GM23338 (cell line): Measurements from ENCODE around the gene CAMSAP3.
A peak's percentile ranks its signal among the peaks of the same experiment; 100 is the strongest.

ENCODE experiments used
- CREB1 ChIP-seq: fragments of 250-450 bp; sonication (Bioruptor Pico); IDR thresholded peaks from 2 replicates; pipeline ENCODE4 v1.5.0; 2020; ENCODE audit warnings: low read depth, mild to moderate bottlenecking, moderate library complexity
- ETS1 ChIP-seq: IDR thresholded peaks from 2 replicates; pipeline ENCODE4 v1.6.1; 2016; ENCODE audit warnings: antibody characterized with exemption
- EZH2 ChIP-seq: fragments of 200-600 bp; sonication (generic); IDR thresholded peaks from one replicate; pipeline ENCODE4 v1.8.0; 2017; ENCODE audit warnings: antibody characterized with exemption, mild to moderate bottlenecking, low read depth; ENCODE audit not compliant: unreplicated experiment
- EZH2phosphoT487 ChIP-seq: fragments of 200-600 bp; sonication (generic); IDR thresholded peaks from one replicate; pipeline ENCODE4 v1.8.1; 2018; ENCODE audit warnings: antibody characterized with exemption; ENCODE audit not compliant: unreplicated experiment
- JUNB ChIP-seq: IDR thresholded peaks from one replicate; pipeline ENCODE4 v1.6.1; 2016; ENCODE audit warnings: antibody characterized with exemption; ENCODE audit not compliant: unreplicated experiment
- NANOG ChIP-seq: IDR thresholded peaks from 2 replicates; pipeline ENCODE4 v1.6.1; 2016; ENCODE audit warnings: antibody characterized with exemption, borderline replicate concordance
- POLR2AphosphoS5 ChIP-seq: IDR thresholded peaks from 2 replicates; pipeline ENCODE4 v1.6.1; 2016; ENCODE audit warnings: antibody characterized with exemption, low read depth
- REST ChIP-seq: IDR thresholded peaks from one replicate; pipeline ENCODE4 v1.6.1; 2018; ENCODE audit warnings: antibody characterized with exemption; ENCODE audit not compliant: unreplicated experiment
- STAT1 ChIP-seq: IDR thresholded peaks from one replicate; pipeline ENCODE4 v1.6.1; 2016; ENCODE audit warnings: antibody characterized with exemption; ENCODE audit not compliant: unreplicated experiment
- ZNF114 ChIP-seq: fragments of 250-450 bp; sonication (Bioruptor Pico); IDR thresholded peaks from 2 replicates; pipeline ENCODE4 v1.5.0; 2020; ENCODE audit warnings: mild to moderate bottlenecking, moderate library complexity
- ZNF331 ChIP-seq: fragments of 250-450 bp; sonication (Bioruptor Pico); IDR thresholded peaks from 2 replicates; pipeline ENCODE4 v1.5.0; 2020; ENCODE audit warnings: low read depth, mild to moderate bottlenecking, moderate library complexity
- TF ChIP-seq, protein P1 (sequence below), 2 experiments: fragments of 200-600 bp in 1 of 2; sonication (generic) in 1 of 2; conservative IDR thresholded peaks; 2 replicates each; pipeline versions ENCODE4 v1.5.1 to v1.6.1; 2016 to 2017; ENCODE audit warnings: antibody characterized with exemption in 2 of 2, low read depth in 2 of 2, mild to moderate bottlenecking in 2 of 2, moderate library complexity in 1 of 2
- TF ChIP-seq, protein P2 (sequence below): fragments of 250-450 bp; sonication (Bioruptor Pico); IDR thresholded peaks from 2 replicates; pipeline ENCODE4 v1.5.0; 2020; ENCODE audit warnings: mild to moderate bottlenecking, moderate library complexity

DNA sequence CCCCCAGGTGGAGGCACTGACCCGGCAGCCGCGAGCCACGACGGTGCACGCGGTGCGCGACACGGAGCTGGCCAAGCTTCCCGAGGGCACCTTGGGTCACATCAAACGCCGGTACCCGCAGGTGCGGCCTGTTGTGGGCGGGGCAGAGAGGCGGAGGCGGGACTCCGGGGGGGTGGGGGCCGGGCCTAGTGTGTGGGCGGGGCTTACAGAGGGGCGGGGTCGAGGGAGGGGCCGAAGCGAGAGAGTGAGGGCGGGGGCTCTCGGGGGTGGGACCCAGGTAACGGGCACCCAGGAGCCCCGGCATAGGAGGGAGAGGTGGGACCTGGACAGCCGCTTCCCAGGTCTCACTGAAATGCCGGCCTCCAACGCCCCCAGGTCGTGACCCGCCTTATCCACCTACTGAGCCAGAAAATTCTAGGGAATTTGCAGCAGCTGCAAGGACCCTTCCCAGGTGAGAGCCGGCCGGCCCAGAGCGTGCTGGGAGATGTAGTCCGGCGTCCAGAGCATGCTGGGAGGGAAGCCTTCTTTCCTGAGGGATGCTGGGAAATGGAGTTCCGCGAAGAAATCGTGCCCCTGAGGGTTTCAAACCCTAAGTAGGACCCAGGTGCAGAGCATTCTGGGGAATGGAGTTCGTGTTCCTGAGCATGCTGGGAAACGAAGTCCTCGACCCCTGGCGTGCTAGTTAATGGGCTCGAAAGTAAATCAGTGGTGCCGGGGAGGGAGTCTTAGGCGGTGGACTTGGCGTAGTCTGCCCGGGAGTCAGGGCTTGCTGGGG, 44.5 kb upstream of the CAMSAP3 start:
- TF ChIP-seq EZH2phosphoT487 (no peak), ZNF331 (CRISPR knock-in tag) (peak; percentile 32; the same call in 1 of the 2 replicates), REST (no peak), NANOG (no peak), CREB1 (CRISPR knock-in tag) (peak; percentile 78), POLR2AphosphoS5 (peak; percentile 31; the same call in 1 of the 2 replicates), EZH2 (no peak), JUNB (no peak), ZNF114 (CRISPR knock-in tag) (peak; percentile 62; the same call in 1 of the 2 replicates), ETS1 (peak; percentile 100), STAT1 (peak; percentile 34)
- TF ChIP-seq, protein P1, sequence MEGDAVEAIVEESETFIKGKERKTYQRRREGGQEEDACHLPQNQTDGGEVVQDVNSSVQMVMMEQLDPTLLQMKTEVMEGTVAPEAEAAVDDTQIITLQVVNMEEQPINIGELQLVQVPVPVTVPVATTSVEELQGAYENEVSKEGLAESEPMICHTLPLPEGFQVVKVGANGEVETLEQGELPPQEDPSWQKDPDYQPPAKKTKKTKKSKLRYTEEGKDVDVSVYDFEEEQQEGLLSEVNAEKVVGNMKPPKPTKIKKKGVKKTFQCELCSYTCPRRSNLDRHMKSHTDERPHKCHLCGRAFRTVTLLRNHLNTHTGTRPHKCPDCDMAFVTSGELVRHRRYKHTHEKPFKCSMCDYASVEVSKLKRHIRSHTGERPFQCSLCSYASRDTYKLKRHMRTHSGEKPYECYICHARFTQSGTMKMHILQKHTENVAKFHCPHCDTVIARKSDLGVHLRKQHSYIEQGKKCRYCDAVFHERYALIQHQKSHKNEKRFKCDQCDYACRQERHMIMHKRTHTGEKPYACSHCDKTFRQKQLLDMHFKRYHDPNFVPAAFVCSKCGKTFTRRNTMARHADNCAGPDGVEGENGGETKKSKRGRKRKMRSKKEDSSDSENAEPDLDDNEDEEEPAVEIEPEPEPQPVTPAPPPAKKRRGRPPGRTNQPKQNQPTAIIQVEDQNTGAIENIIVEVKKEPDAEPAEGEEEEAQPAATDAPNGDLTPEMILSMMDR (conservative IDR thresholded peaks at IDR 0.05; ENCODE audit: low read depth in 2 of 2), result no peak
- TF ChIP-seq, protein P2, sequence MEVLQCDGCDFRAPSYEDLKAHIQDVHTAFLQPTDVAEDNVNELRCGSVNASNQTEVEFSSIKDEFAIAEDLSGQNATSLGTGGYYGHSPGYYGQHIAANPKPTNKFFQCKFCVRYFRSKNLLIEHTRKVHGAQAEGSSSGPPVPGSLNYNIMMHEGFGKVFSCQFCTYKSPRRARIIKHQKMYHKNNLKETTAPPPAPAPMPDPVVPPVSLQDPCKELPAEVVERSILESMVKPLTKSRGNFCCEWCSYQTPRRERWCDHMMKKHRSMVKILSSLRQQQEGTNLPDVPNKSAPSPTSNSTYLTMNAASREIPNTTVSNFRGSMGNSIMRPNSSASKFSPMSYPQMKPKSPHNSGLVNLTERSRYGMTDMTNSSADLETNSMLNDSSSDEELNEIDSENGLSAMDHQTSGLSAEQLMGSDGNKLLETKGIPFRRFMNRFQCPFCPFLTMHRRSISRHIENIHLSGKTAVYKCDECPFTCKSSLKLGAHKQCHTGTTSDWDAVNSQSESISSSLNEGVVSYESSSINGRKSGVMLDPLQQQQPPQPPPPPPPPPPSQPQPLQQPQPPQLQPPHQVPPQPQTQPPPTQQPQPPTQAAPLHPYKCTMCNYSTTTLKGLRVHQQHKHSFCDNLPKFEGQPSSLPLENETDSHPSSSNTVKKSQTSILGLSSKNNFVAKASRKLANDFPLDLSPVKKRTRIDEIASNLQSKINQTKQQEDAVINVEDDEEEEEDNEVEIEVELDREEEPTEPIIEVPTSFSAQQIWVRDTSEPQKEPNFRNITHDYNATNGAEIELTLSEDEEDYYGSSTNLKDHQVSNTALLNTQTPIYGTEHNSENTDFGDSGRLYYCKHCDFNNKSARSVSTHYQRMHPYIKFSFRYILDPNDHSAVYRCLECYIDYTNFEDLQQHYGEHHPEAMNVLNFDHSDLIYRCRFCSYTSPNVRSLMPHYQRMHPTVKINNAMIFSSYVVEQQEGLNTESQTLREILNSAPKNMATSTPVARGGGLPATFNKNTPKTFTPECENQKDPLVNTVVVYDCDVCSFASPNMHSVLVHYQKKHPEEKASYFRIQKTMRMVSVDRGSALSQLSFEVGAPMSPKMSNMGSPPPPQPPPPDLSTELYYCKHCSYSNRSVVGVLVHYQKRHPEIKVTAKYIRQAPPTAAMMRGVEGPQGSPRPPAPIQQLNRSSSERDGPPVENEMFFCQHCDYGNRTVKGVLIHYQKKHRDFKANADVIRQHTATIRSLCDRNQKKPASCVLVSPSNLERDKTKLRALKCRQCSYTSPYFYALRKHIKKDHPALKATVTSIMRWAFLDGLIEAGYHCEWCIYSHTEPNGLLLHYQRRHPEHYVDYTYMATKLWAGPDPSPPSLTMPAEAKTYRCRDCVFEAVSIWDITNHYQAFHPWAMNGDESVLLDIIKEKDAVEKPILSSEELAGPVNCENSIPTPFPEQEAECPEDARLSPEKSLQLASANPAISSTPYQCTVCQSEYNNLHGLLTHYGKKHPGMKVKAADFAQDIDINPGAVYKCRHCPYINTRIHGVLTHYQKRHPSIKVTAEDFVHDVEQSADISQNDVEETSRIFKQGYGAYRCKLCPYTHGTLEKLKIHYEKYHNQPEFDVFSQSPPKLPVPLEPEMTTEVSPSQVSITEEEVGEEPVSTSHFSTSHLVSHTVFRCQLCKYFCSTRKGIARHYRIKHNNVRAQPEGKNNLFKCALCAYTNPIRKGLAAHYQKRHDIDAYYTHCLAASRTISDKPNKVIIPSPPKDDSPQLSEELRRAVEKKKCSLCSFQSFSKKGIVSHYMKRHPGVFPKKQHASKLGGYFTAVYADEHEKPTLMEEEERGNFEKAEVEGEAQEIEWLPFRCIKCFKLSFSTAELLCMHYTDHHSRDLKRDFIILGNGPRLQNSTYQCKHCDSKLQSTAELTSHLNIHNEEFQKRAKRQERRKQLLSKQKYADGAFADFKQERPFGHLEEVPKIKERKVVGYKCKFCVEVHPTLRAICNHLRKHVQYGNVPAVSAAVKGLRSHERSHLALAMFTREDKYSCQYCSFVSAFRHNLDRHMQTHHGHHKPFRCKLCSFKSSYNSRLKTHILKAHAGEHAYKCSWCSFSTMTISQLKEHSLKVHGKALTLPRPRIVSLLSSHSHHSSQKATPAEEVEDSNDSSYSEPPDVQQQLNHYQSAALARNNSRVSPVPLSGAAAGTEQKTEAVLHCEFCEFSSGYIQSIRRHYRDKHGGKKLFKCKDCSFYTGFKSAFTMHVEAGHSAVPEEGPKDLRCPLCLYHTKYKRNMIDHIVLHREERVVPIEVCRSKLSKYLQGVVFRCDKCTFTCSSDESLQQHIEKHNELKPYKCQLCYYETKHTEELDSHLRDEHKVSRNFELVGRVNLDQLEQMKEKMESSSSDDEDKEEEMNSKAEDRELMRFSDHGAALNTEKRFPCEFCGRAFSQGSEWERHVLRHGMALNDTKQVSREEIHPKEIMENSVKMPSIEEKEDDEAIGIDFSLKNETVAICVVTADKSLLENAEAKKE (CRISPR knock-in tag), result no peak
